SK-N-SH treated with all-trans-retinoic acid at 6 μM for 48 hours (cell line): ENCODE results near the gene FAM234B.

Experiments
- ATAC-seq: fragments of 200-7000 bp; cut with Tn5 transposase; 3 replicates; pipeline ENCODE4 v1.9.1; 2020; ENCODE audit warnings: mild to moderate bottlenecking, moderate library complexity
- ARNTL ChIP-seq: fragments of 450-650 bp; formaldehyde crosslinking; IDR thresholded peaks from 2 replicates; pipeline ENCODE4 v1.5.0; 2020; ENCODE audit warnings: low read depth, mild to moderate bottlenecking, moderate library complexity, borderline replicate concordance
- CREB5 ChIP-seq: fragments of 250-450 bp; sonication (Bioruptor Pico); IDR thresholded peaks from 2 replicates; pipeline ENCODE4 v1.5.1; 2020; ENCODE audit warnings: low read depth, mild to moderate bottlenecking, moderate library complexity
- CSRNP3 ChIP-seq: fragments of 250-450 bp; sonication (Bioruptor Pico); IDR thresholded peaks from 2 replicates; pipeline ENCODE4 v1.5.1; 2021; ENCODE audit warnings: mild to moderate bottlenecking, moderate library complexity
- ESRRG ChIP-seq: fragments of 250-450 bp; sonication (Bioruptor Pico); IDR thresholded peaks from 2 replicates; pipeline ENCODE4 v1.6.1; 2021; ENCODE audit warnings: mild to moderate bottlenecking
- GLIS3 ChIP-seq: fragments of 250-450 bp; sonication (Bioruptor Pico); IDR thresholded peaks from 2 replicates; pipeline ENCODE4 v1.5.0; 2020; ENCODE audit warnings: mild to moderate bottlenecking, moderate library complexity
- ISL1 ChIP-seq: fragments of 250-450 bp; sonication (Bioruptor Pico); IDR thresholded peaks from 2 replicates; pipeline ENCODE4 v2.1.2; 2022; ENCODE audit warnings: mild to moderate bottlenecking, moderate library complexity
- OSR1 ChIP-seq: fragments of 250-450 bp; sonication (Bioruptor Pico); IDR thresholded peaks from 2 replicates; pipeline ENCODE4 v1.8.0; 2022; ENCODE audit warnings: moderate library complexity, mild to moderate bottlenecking, inconsistent platforms
- PATZ1 ChIP-seq: fragments of 250-450 bp; sonication (Bioruptor Pico); IDR thresholded peaks from 2 replicates; pipeline ENCODE4 v1.8.0; 2020; ENCODE audit warnings: mild to moderate bottlenecking, moderate library complexity, borderline replicate concordance
- PPARA ChIP-seq: fragments of 250-450 bp; sonication (Bioruptor Pico); IDR thresholded peaks from 2 replicates; pipeline ENCODE4 v1.5.0; 2020; ENCODE audit warnings: mild to moderate bottlenecking, borderline replicate concordance
- SNAI2 ChIP-seq: fragments of 250-450 bp; sonication (Bioruptor Pico); IDR thresholded peaks from 2 replicates; pipeline ENCODE4 v1.5.0; 2020; ENCODE audit warnings: mild to moderate bottlenecking, moderate library complexity
- TCF4 ChIP-seq: fragments of 250-450 bp; sonication (Bioruptor Pico); IDR thresholded peaks from 2 replicates; pipeline ENCODE4 v1.8.0; 2021; ENCODE audit warnings: mild to moderate bottlenecking, moderate library complexity, borderline replicate concordance
- TOX ChIP-seq: fragments of 250-450 bp; sonication (Bioruptor Pico); IDR thresholded peaks from 2 replicates; pipeline ENCODE4 v1.8.0; 2021; ENCODE audit warnings: mild to moderate bottlenecking, moderate library complexity, borderline replicate concordance
- ZC3H10 ChIP-seq: fragments of 250-450 bp; sonication (Bioruptor Pico); IDR thresholded peaks from 2 replicates; pipeline ENCODE4 v1.5.1; 2021; ENCODE audit warnings: mild to moderate bottlenecking, moderate library complexity
- ZFP3 ChIP-seq: fragments of 250-450 bp; sonication (Bioruptor Pico); IDR thresholded peaks from 2 replicates; pipeline ENCODE4 v1.5.0; 2020; ENCODE audit warnings: mild to moderate bottlenecking, moderate library complexity
- ZNF565 ChIP-seq: fragments of 450-650 bp; formaldehyde crosslinking; conservative IDR thresholded peaks from 2 replicates; pipeline ENCODE4 v1.5.0; 2020; ENCODE audit warnings: low read depth, mild to moderate bottlenecking, moderate library complexity
- ZNF70 ChIP-seq: fragments of 450-650 bp; formaldehyde crosslinking; IDR thresholded peaks from 2 replicates; pipeline ENCODE4 v1.5.0; 2020; ENCODE audit warnings: mild to moderate bottlenecking, moderate library complexity
- ZNF8 ChIP-seq: fragments of 450-650 bp; formaldehyde crosslinking; IDR thresholded peaks from 2 replicates; pipeline ENCODE4 v1.5.0; 2020; ENCODE audit warnings: mild to moderate bottlenecking, moderate library complexity
- TF ChIP-seq, protein P1 (sequence below): fragments of 250-450 bp; sonication (Bioruptor Pico); IDR thresholded peaks from 2 replicates; pipeline ENCODE4 v1.5.0; 2020; ENCODE audit warnings: mild to moderate bottlenecking, moderate library complexity
- TF ChIP-seq, protein P2 (sequence below): fragments of 250-450 bp; sonication (Bioruptor Pico); IDR thresholded peaks from 2 replicates; pipeline ENCODE4 v1.8.0; 2021; ENCODE audit warnings: low read depth, mild to moderate bottlenecking, moderate library complexity, borderline replicate concordance

FAM234B gene

DNA sequence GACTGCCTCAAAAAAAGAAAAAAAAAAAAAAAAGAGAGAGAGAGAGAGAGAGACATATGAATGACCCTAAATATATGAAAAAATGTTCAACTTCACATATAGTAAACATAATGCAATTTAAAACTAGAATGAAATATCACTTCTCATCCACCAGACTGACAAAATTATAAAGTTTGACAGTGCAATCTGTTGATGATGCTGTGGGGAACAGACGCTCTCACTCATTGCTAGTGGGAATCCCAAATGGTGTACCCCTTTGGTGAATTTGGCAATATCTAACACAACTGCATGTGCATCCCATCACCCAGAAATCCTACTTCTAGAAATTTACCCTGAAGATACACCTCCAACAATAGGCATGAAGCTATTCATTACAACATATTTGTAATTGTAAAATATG lies 61.6 kb downstream of the FAM234B start:
- no peak for ATAC-seq
- TF ChIP-seq TOX (CRISPR knock-in tag) (no peak), ZNF565 (CRISPR knock-in tag) (no peak), ZFP3 (no peak), TCF4 (CRISPR knock-in tag) (no peak), GLIS3 (CRISPR knock-in tag) (no peak), SNAI2 (CRISPR knock-in tag) (no peak), ZC3H10 (CRISPR knock-in tag) (no peak), PATZ1 (CRISPR knock-in tag) (no peak), ESRRG (no peak), ISL1 (CRISPR knock-in tag) (no peak), OSR1 (no peak), CREB5 (CRISPR knock-in tag) (no peak), ARNTL (no peak), CSRNP3 (CRISPR knock-in tag) (no peak), ZNF8 (CRISPR knock-in tag) (no peak), ZNF70 (no peak)
- TF ChIP-seq, protein P1, sequence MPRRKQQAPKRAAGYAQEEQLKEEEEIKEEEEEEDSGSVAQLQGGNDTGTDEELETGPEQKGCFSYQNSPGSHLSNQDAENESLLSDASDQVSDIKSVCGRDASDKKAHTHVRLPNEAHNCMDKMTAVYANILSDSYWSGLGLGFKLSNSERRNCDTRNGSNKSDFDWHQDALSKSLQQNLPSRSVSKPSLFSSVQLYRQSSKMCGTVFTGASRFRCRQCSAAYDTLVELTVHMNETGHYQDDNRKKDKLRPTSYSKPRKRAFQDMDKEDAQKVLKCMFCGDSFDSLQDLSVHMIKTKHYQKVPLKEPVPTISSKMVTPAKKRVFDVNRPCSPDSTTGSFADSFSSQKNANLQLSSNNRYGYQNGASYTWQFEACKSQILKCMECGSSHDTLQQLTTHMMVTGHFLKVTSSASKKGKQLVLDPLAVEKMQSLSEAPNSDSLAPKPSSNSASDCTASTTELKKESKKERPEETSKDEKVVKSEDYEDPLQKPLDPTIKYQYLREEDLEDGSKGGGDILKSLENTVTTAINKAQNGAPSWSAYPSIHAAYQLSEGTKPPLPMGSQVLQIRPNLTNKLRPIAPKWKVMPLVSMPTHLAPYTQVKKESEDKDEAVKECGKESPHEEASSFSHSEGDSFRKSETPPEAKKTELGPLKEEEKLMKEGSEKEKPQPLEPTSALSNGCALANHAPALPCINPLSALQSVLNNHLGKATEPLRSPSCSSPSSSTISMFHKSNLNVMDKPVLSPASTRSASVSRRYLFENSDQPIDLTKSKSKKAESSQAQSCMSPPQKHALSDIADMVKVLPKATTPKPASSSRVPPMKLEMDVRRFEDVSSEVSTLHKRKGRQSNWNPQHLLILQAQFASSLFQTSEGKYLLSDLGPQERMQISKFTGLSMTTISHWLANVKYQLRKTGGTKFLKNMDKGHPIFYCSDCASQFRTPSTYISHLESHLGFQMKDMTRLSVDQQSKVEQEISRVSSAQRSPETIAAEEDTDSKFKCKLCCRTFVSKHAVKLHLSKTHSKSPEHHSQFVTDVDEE (CRISPR knock-in tag), result no peak
- TF ChIP-seq, protein P2, sequence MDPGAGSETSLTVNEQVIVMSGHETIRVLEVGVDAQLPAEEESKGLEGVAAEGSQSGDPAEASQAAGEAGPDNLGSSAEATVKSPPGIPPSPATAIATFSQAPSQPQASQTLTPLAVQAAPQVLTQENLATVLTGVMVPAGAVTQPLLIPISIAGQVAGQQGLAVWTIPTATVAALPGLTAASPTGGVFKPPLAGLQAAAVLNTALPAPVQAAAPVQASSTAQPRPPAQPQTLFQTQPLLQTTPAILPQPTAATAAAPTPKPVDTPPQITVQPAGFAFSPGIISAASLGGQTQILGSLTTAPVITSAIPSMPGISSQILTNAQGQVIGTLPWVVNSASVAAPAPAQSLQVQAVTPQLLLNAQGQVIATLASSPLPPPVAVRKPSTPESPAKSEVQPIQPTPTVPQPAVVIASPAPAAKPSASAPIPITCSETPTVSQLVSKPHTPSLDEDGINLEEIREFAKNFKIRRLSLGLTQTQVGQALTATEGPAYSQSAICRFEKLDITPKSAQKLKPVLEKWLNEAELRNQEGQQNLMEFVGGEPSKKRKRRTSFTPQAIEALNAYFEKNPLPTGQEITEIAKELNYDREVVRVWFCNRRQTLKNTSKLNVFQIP (CRISPR knock-in tag), result no peak

DNA sequence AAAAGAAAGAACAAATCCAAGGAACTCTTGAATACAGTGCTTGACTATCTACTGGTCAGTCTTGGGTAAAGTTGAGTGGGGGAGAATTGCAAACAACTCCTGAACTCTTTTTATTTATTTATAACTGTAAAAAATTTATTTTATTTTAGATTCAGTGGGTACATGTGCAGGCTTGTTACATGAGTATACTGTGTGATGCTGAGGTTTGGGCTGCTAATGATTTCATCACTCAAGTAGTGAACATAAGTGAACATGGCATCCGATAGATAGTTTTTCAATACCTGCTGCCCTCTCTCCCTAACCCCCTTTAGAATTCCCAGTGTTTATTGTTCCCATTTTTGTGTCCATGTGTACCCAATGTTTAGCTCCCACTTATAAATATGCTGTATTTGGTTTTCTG lies 62.5 kb downstream of the FAM234B start:
- TF ChIP-seq OSR1 (no peak), ISL1 (CRISPR knock-in tag) (no peak), PPARA (CRISPR knock-in tag) (no peak), ARNTL (no peak), ZC3H10 (CRISPR knock-in tag) (no peak), GLIS3 (CRISPR knock-in tag) (no peak), CSRNP3 (CRISPR knock-in tag) (no peak), ESRRG (no peak), TCF4 (CRISPR knock-in tag) (no peak)
- TF ChIP-seq, protein P1 (CRISPR knock-in tag), result no peak
- TF ChIP-seq, protein P2 (CRISPR knock-in tag), result no peak
- ATAC-seq, result no peak
